Endothelial cell of umbilical vein (primary cell): Measurements from ENCODE around the gene CSMD2. TPM values are rescaled to one million over a fixed set of nuclear protein-coding genes. Genes with fewer than 3 reads are reported as not detected.

Source experiments
- BruUV-seq: library from RNA; stranded (reverse); fragments of 400-500 nt; replicated peaks from 2 replicates; lab custom pipeline; 2021; lab: Mats Ljungman, UMichigan
- CTCF ChIA-PET: fragments of 300-600, 350-600 bp; sonication (Branson Sonifier 250); formaldehyde crosslinking; loops from one replicate; lab custom pipeline; 2021; ENCODE audit warnings: antibody characterized with exemption, inconsistent platforms; lab: Charles Lee
- POLR2A ChIA-PET: fragments of 300-600, 350-600 bp; sonication (Branson Sonifier 250); formaldehyde crosslinking; loops from one replicate; lab custom pipeline; 2021; ENCODE audit warnings: antibody characterized with exemption, inconsistent platforms; lab: Charles Lee
- DNase-seq: peaks from one replicate; pipeline ENCODE4 v3.0.0-alpha.2; 2011; ENCODE audit warnings: low read depth, low spot score
- FAIRE-seq: peaks from 2 replicates; lab custom pipeline; 2011; peaks lifted over from hg19 to GRCh38; lab: Jason Lieb, UNC
- H2AFZ ChIP-seq: 2 replicates; pipeline ENCODE4 v1.6.0; 2012; ENCODE audit warnings: low read depth, low read length, control low read depth, inconsistent platforms
- H3K27ac ChIP-seq: 2 replicates; pipeline ENCODE4 v1.5.1; 2011; ENCODE audit warnings: low read depth, mild to moderate bottlenecking, control low read depth, low read length, moderate library complexity; ENCODE audit not compliant: insufficient read depth
- H3K27me3 ChIP-seq, 2 experiments: 2 replicates each; pipeline versions ENCODE4 v1.6.0 to v1.6.1; 2011; ENCODE audit warnings: low read length in 2 of 2, mixed read lengths in 1 of 2; ENCODE audit not compliant: control insufficient read depth in 2 of 2, insufficient read depth in 2 of 2
- H3K36me3 ChIP-seq, 2 experiments: 2 replicates in 1 of 2; 3 replicates in 1 of 2; pipeline ENCODE4 v1.5.1; 2011; ENCODE audit warnings: low read length in 2 of 2, mild to moderate bottlenecking in 1 of 2, moderate library complexity in 1 of 2; ENCODE audit not compliant: control insufficient read depth in 2 of 2, insufficient read depth in 2 of 2; ENCODE audit errors: extremely low read depth in 1 of 2
- H3K4me1 ChIP-seq: 3 replicates; pipeline ENCODE4 v1.5.1; 2011; ENCODE audit warnings: mild to moderate bottlenecking, low read length; ENCODE audit not compliant: control insufficient read depth, insufficient read depth; ENCODE audit errors: extremely low read depth
- H3K4me2 ChIP-seq: 2 replicates; pipeline ENCODE4 v1.6.1; 2011; ENCODE audit warnings: low read length, control low read depth, mixed read lengths; ENCODE audit not compliant: insufficient read depth
- H3K4me3 ChIP-seq, 3 experiments: fragments of 200-600 bp in 1 of 3; sonication (generic), shearing (Covaris generic) in 1 of 3; replicated peaks in 1 of 3; 2 replicates each; pipeline ENCODE4 v1.5.1; 2011 to 2016; ENCODE audit warnings: control low read depth in 3 of 3, low read length in 3 of 3, mild to moderate bottlenecking in 2 of 3, inconsistent platforms in 1 of 3, low read depth in 1 of 3, moderate library complexity in 1 of 3; ENCODE audit not compliant: insufficient read depth in 1 of 3
- H3K79me2 ChIP-seq: 2 replicates; pipeline ENCODE4 v1.6.0; 2012; ENCODE audit warnings: low read length, inconsistent platforms; ENCODE audit not compliant: control insufficient read depth, insufficient read depth
- H3K9ac ChIP-seq: replicated peaks from 2 replicates; pipeline ENCODE3; 2011; ENCODE audit warnings: low read length, control low read depth; ENCODE audit not compliant: insufficient read depth; ENCODE audit errors: extremely low read depth
- H3K9me1 ChIP-seq: replicated peaks from 3 replicates; pipeline ENCODE4 v1.6.0; 2011; ENCODE audit warnings: mild to moderate bottlenecking, low read length; ENCODE audit not compliant: control insufficient read depth, insufficient read depth; ENCODE audit errors: extremely low read depth
- H3K9me3 ChIP-seq: replicated peaks from 2 replicates; pipeline ENCODE4 v1.5.1; 2012; ENCODE audit warnings: low read length, inconsistent platforms; ENCODE audit not compliant: control insufficient read depth, insufficient read depth
- H4K20me1 ChIP-seq: replicated peaks from 2 replicates; pipeline ENCODE3; 2011; ENCODE audit warnings: mild to moderate bottlenecking, low read length; ENCODE audit not compliant: control insufficient read depth, insufficient read depth; ENCODE audit errors: extremely low read depth
- EZH2 ChIP-seq: IDR thresholded peaks from 2 replicates; pipeline ENCODE4 v1.6.1; 2012; ENCODE audit warnings: borderline replicate concordance, low read depth, mild to moderate bottlenecking, moderate library complexity, low read length, inconsistent platforms; ENCODE audit not compliant: severe bottlenecking
- FOS ChIP-seq: IDR thresholded peaks from 2 replicates; pipeline ENCODE4 v1.6.1; 2011; ENCODE audit warnings: mild to moderate bottlenecking, low read length, moderate library complexity, borderline replicate concordance; ENCODE audit not compliant: insufficient read depth
- GATA2 ChIP-seq: IDR thresholded peaks from 2 replicates; pipeline ENCODE4 v1.7.0; 2011; ENCODE audit warnings: low read depth, mild to moderate bottlenecking, moderate library complexity, mixed read lengths, low read length; ENCODE audit not compliant: insufficient read length, insufficient read depth
- MAX ChIP-seq: IDR thresholded peaks from 2 replicates; pipeline ENCODE4 v1.6.1; 2011; ENCODE audit not compliant: insufficient read depth, insufficient read length
- POLR2A ChIP-seq: IDR thresholded peaks from 2 replicates; pipeline ENCODE4 v1.6.1; 2012; ENCODE audit warnings: low read depth, mild to moderate bottlenecking, control low read depth, low read length
- POLR2AphosphoS5 ChIP-seq: IDR thresholded peaks from 2 replicates; pipeline ENCODE4 v1.6.1; 2012; ENCODE audit warnings: low read depth, mild to moderate bottlenecking, control low read depth, low read length, moderate library complexity; ENCODE audit not compliant: insufficient read depth
- dilution Hi-C: fragments of 300-500 bp; cut with MboI; formaldehyde crosslinking; loops from one replicate; pipeline ENCODE4 v1.15.0; 2019; ENCODE audit warnings: low sequenced_read_pairs; ENCODE audit not compliant: extremely low pct_ligation_motif_present
- intact Hi-C: fragments of 100-400 bp; cut with micrococcal nuclease; formaldehyde crosslinking; loops from one replicate; pipeline ENCODE4 v1.10.0; 2022
- polyA plus RNA-seq, 4 experiments: library from polyadenylated mRNA; depleted of rRNA in 3 of 4; stranded (reverse) in 3 of 4; unstranded in 1 of 4; fragments of >200 nt; gene quantifications; 2 replicates each; pipeline versions ENCODE4 v1.2.1 to v1.2.3, GENCODE V29; 2011 to 2012; ENCODE audit warnings: missing spikeins in 1 of 4
- total RNA-seq: library from RNA; stranded (reverse); gene quantifications from 2 replicates; pipeline ENCODE4 v1.2.3, GENCODE V29; 2021
- TF ChIP-seq, protein P1 (sequence below), 2 donors: IDR thresholded peaks; 1 replicate in 1 of 2; 2 replicates in 1 of 2; pipeline ENCODE4 v1.5.1; 2011; ENCODE audit warnings: low read length in 2 of 2, mild to moderate bottlenecking in 2 of 2, moderate library complexity in 2 of 2, control low read depth in 1 of 2, inconsistent platforms in 1 of 2, low read depth in 1 of 2; ENCODE audit not compliant: insufficient read depth in 1 of 2; ENCODE audit errors: extremely low read depth in 1 of 2

The CSMD2 gene
- total and polyA plus RNA-seq, 2 donors (not counting 3 experiments of a cell fraction or from before 2014, with no cell fraction given), result under 0.01 TPM; not detected in 1

DNA sequence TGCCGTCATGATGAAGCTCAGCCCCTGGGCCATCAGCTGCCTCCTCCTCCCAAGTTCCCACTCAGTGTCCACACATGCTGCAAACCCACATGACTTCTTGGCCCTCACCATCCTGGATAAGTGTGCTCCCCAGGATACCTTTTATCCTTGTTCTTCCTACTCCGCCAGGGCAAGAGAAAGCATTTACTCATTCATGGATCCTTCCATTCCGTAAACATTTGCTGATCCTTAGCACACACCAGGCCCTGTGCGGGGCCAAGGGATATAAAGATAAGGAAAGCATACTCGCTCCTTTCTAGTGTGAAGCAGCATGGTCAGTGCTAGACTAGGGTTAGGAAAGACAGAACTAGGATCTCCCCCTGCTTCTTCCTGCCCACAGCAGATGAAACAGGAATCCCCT, 423.3 kb downstream of the CSMD2 start:
- no TSS peak for BruUV-seq
- CTCF ChIA-PET, result no interaction called here

More for the DNA sequence above, 423.3 kb downstream of the CSMD2 start:
- H3K4me1 ChIP-seq, result no peaks in the 10 kb centered on the region
- no peaks in the 10 kb centered on the region for H3K36me3 ChIP-seq
- dilution Hi-C loops (no loop called here), intact Hi-C loops (no loop called here)
- peaks cover 2% of the 10 kb centered on the region for H3K9me3 ChIP-seq
- FAIRE-seq (no peak), DNase-seq (no peak)
- H3K9me1 ChIP-seq, result no peaks in the 10 kb centered on the region
- POLR2A ChIA-PET, result no interaction called here
- H4K20me1 ChIP-seq, result no peaks in the 10 kb centered on the region
- no peak overlapping the region for H3K4me2 ChIP-seq
- H3K4me3 ChIP-seq, result no peak overlapping the region
- no peak overlapping the region for H3K9ac ChIP-seq
- no peaks in the 10 kb centered on the region for H3K27me3 ChIP-seq
- no peak overlapping the region for H3K27ac ChIP-seq
- no peaks in the 10 kb centered on the region for H3K79me2 ChIP-seq
- TF ChIP-seq MAX, result no peak
- TF ChIP-seq EZH2, result no peak
- no peak for TF ChIP-seq POLR2A
- no peak for TF ChIP-seq POLR2AphosphoS5
- TF ChIP-seq GATA2, result no peak
- no peak for TF ChIP-seq FOS
- TF ChIP-seq, protein P1, sequence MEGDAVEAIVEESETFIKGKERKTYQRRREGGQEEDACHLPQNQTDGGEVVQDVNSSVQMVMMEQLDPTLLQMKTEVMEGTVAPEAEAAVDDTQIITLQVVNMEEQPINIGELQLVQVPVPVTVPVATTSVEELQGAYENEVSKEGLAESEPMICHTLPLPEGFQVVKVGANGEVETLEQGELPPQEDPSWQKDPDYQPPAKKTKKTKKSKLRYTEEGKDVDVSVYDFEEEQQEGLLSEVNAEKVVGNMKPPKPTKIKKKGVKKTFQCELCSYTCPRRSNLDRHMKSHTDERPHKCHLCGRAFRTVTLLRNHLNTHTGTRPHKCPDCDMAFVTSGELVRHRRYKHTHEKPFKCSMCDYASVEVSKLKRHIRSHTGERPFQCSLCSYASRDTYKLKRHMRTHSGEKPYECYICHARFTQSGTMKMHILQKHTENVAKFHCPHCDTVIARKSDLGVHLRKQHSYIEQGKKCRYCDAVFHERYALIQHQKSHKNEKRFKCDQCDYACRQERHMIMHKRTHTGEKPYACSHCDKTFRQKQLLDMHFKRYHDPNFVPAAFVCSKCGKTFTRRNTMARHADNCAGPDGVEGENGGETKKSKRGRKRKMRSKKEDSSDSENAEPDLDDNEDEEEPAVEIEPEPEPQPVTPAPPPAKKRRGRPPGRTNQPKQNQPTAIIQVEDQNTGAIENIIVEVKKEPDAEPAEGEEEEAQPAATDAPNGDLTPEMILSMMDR (IDR thresholded peaks at IDR 0.05; ENCODE audit: extremely low read depth in 1 of 2, insufficient read depth in 1 of 2, low read depth in 1 of 2, low read length in 2 of 2), result no peak
- H2AFZ ChIP-seq, result no peak overlapping the region
